ENCODE measurements around the gene GAREM1. TPM values are rescaled to one million over a fixed set of nuclear protein-coding genes. Genes with fewer than 3 reads are reported as not detected.
"Not testable (repeated sequence)": the region's sequence is repeated elsewhere in the genome, so short reads cannot be mapped to it uniquely, and the experiment has no call there.

GAREM1 gene
- polyA plus RNA-seq, 3 donors: 29.9 to 37.4 (median 34.2) TPM

- DNase-seq (ENCODE audit: extremely low read depth in 1 of 11, low read depth in 9 of 11, low spot score in 4 of 11): no peak
Measured at GRCh38 chr18:32353257-32353656, 117.4 kb downstream of the GAREM1 start.

- DNase-seq (ENCODE audit: extremely low read depth in 1 of 11, low read depth in 9 of 11, low spot score in 4 of 11): peak in 4 of 11 donors; percentile 8 to 54 (median 50)
Measured at GRCh38 chr18:32351032-32351431, 119.7 kb downstream of the GAREM1 start.

- peak; percentile 76 to 96 (median 87) for DNase-seq (ENCODE audit: extremely low read depth in 1 of 11, low read depth in 9 of 11, low spot score in 4 of 11)
Measured at GRCh38 chr18:32349728-32350395, 120.8 kb downstream of the GAREM1 start.

- no peak for DNase-seq (ENCODE audit: extremely low read depth in 1 of 11, low read depth in 9 of 11, low spot score in 4 of 11)
Measured at GRCh38 chr18:32346671-32347070, 124.0 kb downstream of the GAREM1 start.

GRCh38 chr18:32343634-32344033 lies 127.0 kb downstream of the GAREM1 start:
- no peak for DNase-seq (ENCODE audit: extremely low read depth in 1 of 11, low read depth in 9 of 11, low spot score in 4 of 11)

- not testable (repeated sequence) for DNase-seq (ENCODE audit: extremely low read depth in 1 of 11, low read depth in 9 of 11, low spot score in 4 of 11)
Measured at GRCh38 chr18:32341112-32341511, 129.6 kb downstream of the GAREM1 start.

- DNase-seq (ENCODE audit: extremely low read depth in 1 of 11, low read depth in 9 of 11, low spot score in 4 of 11): no peak
Measured at GRCh38 chr18:32339045-32339444, 131.6 kb downstream of the GAREM1 start.

- DNase-seq (ENCODE audit: extremely low read depth in 1 of 11, low read depth in 9 of 11, low spot score in 4 of 11): no peak
Measured at GRCh38 chr18:32337821-32338220, 132.9 kb downstream of the GAREM1 start.

GRCh38 chr18:32337347-32337746 lies 133.3 kb downstream of the GAREM1 start:
- no peak for DNase-seq (ENCODE audit: extremely low read depth in 1 of 11, low read depth in 9 of 11, low spot score in 4 of 11)

- no peak for DNase-seq (ENCODE audit: extremely low read depth in 1 of 11, low read depth in 9 of 11, low spot score in 4 of 11)
Measured at GRCh38 chr18:32335228-32335627, 135.5 kb downstream of the GAREM1 start.

GRCh38 chr18:32333781-32334180 lies 136.9 kb downstream of the GAREM1 start:
- no peak for DNase-seq (ENCODE audit: extremely low read depth in 1 of 11, low read depth in 9 of 11, low spot score in 4 of 11)

- no peak for DNase-seq (ENCODE audit: extremely low read depth in 1 of 11, low read depth in 9 of 11, low spot score in 4 of 11)
Measured at GRCh38 chr18:32332708-32333107, 138.0 kb downstream of the GAREM1 start.

GRCh38 chr18:32328974-32329373 lies 141.7 kb downstream of the GAREM1 start:
- DNase-seq (ENCODE audit: extremely low read depth in 1 of 11, low read depth in 9 of 11, low spot score in 4 of 11): no peak

- no peak for DNase-seq (ENCODE audit: extremely low read depth in 1 of 11, low read depth in 9 of 11, low spot score in 4 of 11)
Measured at GRCh38 chr18:32328379-32328778, 142.3 kb downstream of the GAREM1 start.

- no peak for DNase-seq (ENCODE audit: extremely low read depth in 1 of 11, low read depth in 9 of 11, low spot score in 4 of 11)
Measured at GRCh38 chr18:32326450-32327308, 144.0 kb downstream of the GAREM1 start.

- no peak for DNase-seq (ENCODE audit: extremely low read depth in 1 of 11, low read depth in 9 of 11, low spot score in 4 of 11)
Measured at GRCh38 chr18:32324181-32324580, 146.5 kb downstream of the GAREM1 start.

- no peak for DNase-seq (ENCODE audit: extremely low read depth in 1 of 11, low read depth in 9 of 11, low spot score in 4 of 11)
Measured at GRCh38 chr18:32321826-32322225, 148.9 kb downstream of the GAREM1 start.

- DNase-seq (ENCODE audit: extremely low read depth in 1 of 11, low read depth in 9 of 11, low spot score in 4 of 11): no peak
Measured at GRCh38 chr18:32319084-32319483, 151.6 kb downstream of the GAREM1 start.

- DNase-seq (ENCODE audit: extremely low read depth in 1 of 11, low read depth in 9 of 11, low spot score in 4 of 11): no peak
Measured at GRCh38 chr18:32318581-32318980, 152.1 kb downstream of the GAREM1 start.

GRCh38 chr18:32317651-32318050 lies 153.0 kb downstream of the GAREM1 start:
- DNase-seq (ENCODE audit: extremely low read depth in 1 of 11, low read depth in 9 of 11, low spot score in 4 of 11): no peak

Data from renal cortex interstitium (tissue), 11 donors.